Hematopoietic multipotent progenitor cell treated with erythropoietin and hydrocortisone succinate and interleukin-3 and kit ligand, for 8 days (in vitro differentiated cells): ENCODE results near the gene PAX5.

Experiments used
- DNase-seq: peaks from one replicate; pipeline ENCODE4 v3.0.0-alpha.2; 2015

Gene PAX5

GRCh38 chr9:36847781-36848673 is 186.0 kb downstream of the PAX5 start:
- no peak for DNase-seq

- no peak for DNase-seq
These were observed 187.4 kb downstream of the PAX5 start for GRCh38 chr9:36846621-36847020.

GRCh38 chr9:36845844-36846243 is 188.2 kb downstream of the PAX5 start:
- no peak for DNase-seq

GRCh38 chr9:36844961-36845360 is 189.1 kb downstream of the PAX5 start:
- no peak for DNase-seq

GRCh38 chr9:36843964-36844363 is 190.1 kb downstream of the PAX5 start:
- no peak for DNase-seq

- DNase-seq: no peak
These were observed 191.2 kb downstream of the PAX5 start for GRCh38 chr9:36842560-36843530.

- no peak for DNase-seq
These were observed 193.1 kb downstream of the PAX5 start for GRCh38 chr9:36840898-36841536.

- DNase-seq: no peak
These were observed 194.8 kb downstream of the PAX5 start for GRCh38 chr9:36839131-36839885.

- no peak for DNase-seq
These were observed 196.3 kb downstream of the PAX5 start for GRCh38 chr9:36837431-36838405.

GRCh38 chr9:36836486-36836885 is 197.6 kb downstream of the PAX5 start:
- DNase-seq: no peak

GRCh38 chr9:36835271-36835996 is 198.6 kb downstream of the PAX5 start:
- DNase-seq: no peak

GRCh38 chr9:36834736-36835135 is 199.3 kb downstream of the PAX5 start:
- no peak for DNase-seq

GRCh38 chr9:36833954-36834353 is 200.1 kb downstream of the PAX5 start:
- no peak for DNase-seq

GRCh38 chr9:36832164-36832795 is 201.8 kb downstream of the PAX5 start:
- DNase-seq: no peak

GRCh38 chr9:36831381-36832161 is 202.5 kb downstream of the PAX5 start:
- no peak for DNase-seq

GRCh38 chr9:36828611-36829013 is 205.5 kb downstream of the PAX5 start:
- no peak for DNase-seq

- DNase-seq: no peak
These were observed 206.5 kb downstream of the PAX5 start for GRCh38 chr9:36827593-36827992.

- no peak for DNase-seq
These were observed 207.5 kb downstream of the PAX5 start for GRCh38 chr9:36826581-36826980.

GRCh38 chr9:36825179-36825578 is 208.9 kb downstream of the PAX5 start:
- no peak for DNase-seq
